HG02885 (cell line): ENCODE results near the gene MFRP.

Source experiments
- ATAC-seq: cut with Tn5 transposase; IDR thresholded peaks from one replicate; pipeline ENCODE4 v1.9.1; 2021; ENCODE audit warnings: mild to moderate bottlenecking; ENCODE audit not compliant: unreplicated experiment, poor library complexity

The MFRP gene

GRCh38 chr11:119359365-119360214 lies 13.1 kb upstream of the MFRP start:
- ATAC-seq: no peak

- ATAC-seq: no peak
Observed at GRCh38 chr11:119357074-119357473, 10.6 kb upstream of the MFRP start.

GRCh38 chr11:119356349-119357031 lies 10.0 kb upstream of the MFRP start:
- peak; percentile 65 for ATAC-seq

- no peak for ATAC-seq
Observed at GRCh38 chr11:119355091-119355843, 8.8 kb upstream of the MFRP start.

- ATAC-seq: no peak
Observed at GRCh38 chr11:119352857-119353260, 6.4 kb upstream of the MFRP start.

GRCh38 chr11:119351232-119351631 lies 4.7 kb upstream of the MFRP start:
- ATAC-seq: no peak

- no peak for ATAC-seq
Observed at GRCh38 chr11:119350302-119350701, 3.8 kb upstream of the MFRP start.

GRCh38 chr11:119347940-119348605 lies 1.6 kb upstream of the MFRP start:
- ATAC-seq: no peak

- no peak for ATAC-seq
Observed at GRCh38 chr11:119347242-119347641, 737 bp upstream of the MFRP start.

GRCh38 chr11:119345685-119346084 lies 820 bp downstream of the MFRP start:
- no peak for ATAC-seq

GRCh38 chr11:119344291-119345010 lies 2.1 kb downstream of the MFRP start:
- no peak for ATAC-seq

- no peak for ATAC-seq
Observed at GRCh38 chr11:119343726-119344125, 2.8 kb downstream of the MFRP start.

- no peak for ATAC-seq
Observed at GRCh38 chr11:119342362-119343130, 4.0 kb downstream of the MFRP start.

GRCh38 chr11:119342023-119342300 lies 4.5 kb downstream of the MFRP start:
- ATAC-seq: no peak

- ATAC-seq: no peak
Observed at GRCh38 chr11:119341222-119342022, 5.1 kb downstream of the MFRP start.

- no peak for ATAC-seq
Observed at GRCh38 chr11:119340335-119341221, 5.9 kb downstream of the MFRP start, which contains the start of gene C1QTNF5. TSS of gene C1QTNF5 (minus strand) at chr11:119340883. CDS start at chr11:119340397, 486 bp downstream.

GRCh38 chr11:119339589-119340334 lies 6.7 kb downstream of the MFRP start:
- ATAC-seq: no peak
